ENCODE measurements around the gene JUP. TPM values are rescaled to one million over a fixed set of nuclear protein-coding genes. Genes with fewer than 3 reads are reported as not detected.
"Not testable (repeated sequence)": the region's sequence is repeated elsewhere in the genome, so short reads cannot be mapped to it uniquely, and the experiment has no call there.

JUP gene
- total RNA-seq, 2 experiments from 2014 or later, result 0.35 to 0.45 TPM

GRCh38 chr17:41785091-41785858, 1.2 kb downstream of the JUP start:
- Mint-ChIP-seq H3K4me1 (peaks cover 22% of the 10 kb centered on the region), H3K4me3 (no peak overlapping the region), H3K9me3 (no peaks in the 10 kb centered on the region), H3K27ac (no peak overlapping the region), H3K27me3 (peaks cover 46% of the 10 kb centered on the region), H3K36me3 (ENCODE audit: low read depth) (no peaks in the 10 kb centered on the region)
- no peak for DNase-seq
- ChIA-PET CTCF (interaction anchor here (0.6 to 3.2 kb wide), 6 partner anchors 12 to 235 kb away, joined by 3 to 14 read pairs (median 3); partner anchors contain the start of genes NKIRAS2 and P3H4), POLR2A (interaction anchor here (1.1 kb wide), 1 partner anchor 94 kb away, joined by 3 read pairs; no protein-coding TSS in a partner anchor)

GRCh38 chr17:41784207-41784744, 2.2 kb downstream of the JUP start:
- DNase-seq, result no peak
- H3K36me3 Mint-ChIP-seq (ENCODE audit: low read depth), result no peaks in the 10 kb centered on the region
- H3K4me1 Mint-ChIP-seq, result peaks cover 22% of the 10 kb centered on the region
- no peak overlapping the region for H3K27ac Mint-ChIP-seq
- CTCF ChIA-PET, result no interaction called here
- H3K27me3 Mint-ChIP-seq, result peaks cover 42% of the 10 kb centered on the region
- no peaks in the 10 kb centered on the region for H3K9me3 Mint-ChIP-seq
- H3K4me3 Mint-ChIP-seq, result no peak overlapping the region
- POLR2A ChIA-PET, result interaction anchor here (1.3 kb wide), 1 partner anchor 27 kb away, joined by 3 read pairs; the partner anchor contains the start of gene P3H4

- ChIA-PET CTCF (no interaction called here), POLR2A (no interaction called here)
- no peaks in the 10 kb centered on the region for H3K9me3 Mint-ChIP-seq
- peaks cover 30% of the 10 kb centered on the region for H3K27me3 Mint-ChIP-seq
- H3K36me3 Mint-ChIP-seq (ENCODE audit: low read depth), result no peaks in the 10 kb centered on the region
- DNase-seq, result no peak
- H3K4me3 Mint-ChIP-seq, result no peak overlapping the region
- no peak overlapping the region for H3K27ac Mint-ChIP-seq
- H3K4me1 Mint-ChIP-seq, result peaks cover 17% of the 10 kb centered on the region
Measured at GRCh38 chr17:41782142-41782541, 4.4 kb downstream of the JUP start.

GRCh38 chr17:41781404-41782110, 5.0 kb downstream of the JUP start:
- Mint-ChIP-seq H3K9me3 (no peaks in the 10 kb centered on the region), H3K4me1 (peaks cover 13% of the 10 kb centered on the region), H3K27me3 (peaks cover 24% of the 10 kb centered on the region), H3K36me3 (ENCODE audit: low read depth) (no peaks in the 10 kb centered on the region), H3K27ac (no peak overlapping the region), H3K4me3 (no peak overlapping the region)
- ChIA-PET CTCF (interaction anchor here (1.4 kb wide), 1 partner anchor 20 kb away, joined by 4 read pairs; no protein-coding TSS in a partner anchor), POLR2A (interaction anchor here (0.6 kb wide), 1 partner anchor 8 kb away, joined by 3 read pairs; no protein-coding TSS in a partner anchor)
- DNase-seq, result no peak

- H3K9me3 Mint-ChIP-seq, result no peaks in the 10 kb centered on the region
Measured at GRCh38 chr17:41779954-41780353, 6.6 kb downstream of the JUP start.

GRCh38 chr17:41777574-41778188, 8.8 kb downstream of the JUP start:
- Mint-ChIP-seq H3K27ac (no peak overlapping the region), H3K4me3 (no peak overlapping the region), H3K27me3 (peaks cover 9% of the 10 kb centered on the region), H3K9me3 (no peaks in the 10 kb centered on the region), H3K36me3 (ENCODE audit: low read depth) (no peaks in the 10 kb centered on the region), H3K4me1 (no peaks in the 10 kb centered on the region)
- no peak for DNase-seq
- POLR2A ChIA-PET, result no interaction called here
- CTCF ChIA-PET, result interaction anchor here (1.6 kb wide), 1 partner anchor 9 kb away, joined by 5 read pairs; the partner anchor contains the start of gene JUP

More at GRCh38 chr17:41779954-41780353, 6.6 kb downstream of the JUP start:
- Mint-ChIP-seq H3K4me1 (peaks cover 6% of the 10 kb centered on the region), H3K27me3 (peaks cover 20% of the 10 kb centered on the region), H3K4me3 (no peak overlapping the region), H3K36me3 (ENCODE audit: low read depth) (no peaks in the 10 kb centered on the region), H3K27ac (no peak overlapping the region)
- ChIA-PET POLR2A (no interaction called here), CTCF (no interaction called here)
- DNase-seq, result no peak

GRCh38 chr17:41777157-41777573, 9.3 kb downstream of the JUP start:
- H3K27me3 Mint-ChIP-seq, result peaks cover 6% of the 10 kb centered on the region
- no peak for DNase-seq
- no peak overlapping the region for H3K27ac Mint-ChIP-seq
- H3K4me3 Mint-ChIP-seq, result no peak overlapping the region
- CTCF ChIA-PET, result no interaction called here
- H3K4me1 Mint-ChIP-seq, result no peaks in the 10 kb centered on the region
- H3K9me3 Mint-ChIP-seq, result no peaks in the 10 kb centered on the region
- no peaks in the 10 kb centered on the region for H3K36me3 Mint-ChIP-seq (ENCODE audit: low read depth)
- POLR2A ChIA-PET, result no interaction called here

GRCh38 chr17:41776262-41776900, 10.1 kb downstream of the JUP start:
- H3K27me3 Mint-ChIP-seq; DNase-seq; H3K9me3 Mint-ChIP-seq; H3K27ac Mint-ChIP-seq; H3K4me1 Mint-ChIP-seq; CTCF ChIA-PET; H3K4me3 Mint-ChIP-seq; H3K36me3 Mint-ChIP-seq (ENCODE audit: low read depth): not testable (repeated sequence)
- POLR2A ChIA-PET, result interaction anchor here (0.6 kb wide), 1 partner anchor 765 kb away, joined by 3 read pairs; no protein-coding TSS in a partner anchor

GRCh38 chr17:41775394-41776226, 10.9 kb downstream of the JUP start:
- Mint-ChIP-seq H3K4me1 (no peaks in the 10 kb centered on the region), H3K36me3 (ENCODE audit: low read depth) (no peaks in the 10 kb centered on the region), H3K4me3 (no peak overlapping the region), H3K27ac (no peak overlapping the region), H3K27me3 (no peaks in the 10 kb centered on the region), H3K9me3 (no peaks in the 10 kb centered on the region)
- CTCF ChIA-PET, result no interaction called here
- no peak for DNase-seq
- POLR2A ChIA-PET, result interaction anchor here (0.6 kb wide), 1 partner anchor 766 kb away, joined by 3 read pairs; no protein-coding TSS in a partner anchor

GRCh38 chr17:41773731-41774193, 12.7 kb downstream of the JUP start:
- ChIA-PET POLR2A (interaction anchor here (1.5 kb wide), 1 partner anchor 19 kb away, joined by 3 read pairs; no protein-coding TSS in a partner anchor), CTCF (no interaction called here)
- DNase-seq, result no peak
- Mint-ChIP-seq H3K9me3 (no peaks in the 10 kb centered on the region), H3K4me1 (no peaks in the 10 kb centered on the region), H3K4me3 (no peak overlapping the region), H3K36me3 (ENCODE audit: low read depth) (no peaks in the 10 kb centered on the region), H3K27ac (no peak overlapping the region), H3K27me3 (no peaks in the 10 kb centered on the region)

- POLR2A ChIA-PET, result no interaction called here
Measured at GRCh38 chr17:41773190-41773588, 13.3 kb downstream of the JUP start.

More at GRCh38 chr17:41773190-41773588, 13.3 kb downstream of the JUP start:
- Mint-ChIP-seq H3K27me3 (no peaks in the 10 kb centered on the region), H3K9me3 (no peaks in the 10 kb centered on the region), H3K36me3 (ENCODE audit: low read depth) (no peaks in the 10 kb centered on the region), H3K4me3 (no peak overlapping the region), H3K4me1 (no peaks in the 10 kb centered on the region), H3K27ac (no peak overlapping the region)
- DNase-seq, result no peak
- CTCF ChIA-PET, result no interaction called here
